HepG2 (cell line): ENCODE measurements around the gene NCBP2. TPM values are rescaled to one million over a fixed set of nuclear protein-coding genes. Genes with fewer than 3 reads are reported as not detected.

Source experiments
- GTF2F1 ChIP-seq: fragments of 150-350 bp; IDR thresholded peaks from 2 replicates; pipeline ENCODE4 v1.6.1; 2014; ENCODE audit warnings: low read length
- HIC2 ChIP-seq: sonication (generic); formaldehyde crosslinking; IDR thresholded peaks from 2 replicates; pipeline ENCODE4 v1.9.0; 2022; ENCODE audit warnings: low read depth, missing genetic modification reagents
- IRX3 ChIP-seq: sonication (generic); formaldehyde crosslinking; IDR thresholded peaks from 2 replicates; pipeline ENCODE4 v1.8.1; 2023; ENCODE audit warnings: mild to moderate bottlenecking, low read depth, missing genetic modification reagents, borderline replicate concordance
- NAIF1 ChIP-seq: sonication (generic); formaldehyde crosslinking; IDR thresholded peaks from 2 replicates; pipeline ENCODE4 v1.5.0; 2020; ENCODE audit warnings: mild to moderate bottlenecking, missing genetic modification reagents, borderline replicate concordance
- NFIC ChIP-seq: IDR thresholded peaks from 2 replicates; pipeline ENCODE4 v1.6.1; 2012; ENCODE audit warnings: mild to moderate bottlenecking, low read length, inconsistent platforms
- NFYC ChIP-seq: IDR thresholded peaks from 2 replicates; pipeline ENCODE4 v1.6.1; 2016; ENCODE audit warnings: missing genetic modification reagents, missing compliant biosample characterization
- NR2C2 ChIP-seq: sonication (generic); formaldehyde crosslinking; IDR thresholded peaks from 2 replicates; pipeline ENCODE4 v1.4.0; 2020; ENCODE audit warnings: missing genetic modification reagents, mild to moderate bottlenecking, moderate library complexity, borderline replicate concordance
- SNAPC5 ChIP-seq: sonication (generic); formaldehyde crosslinking; IDR thresholded peaks from 2 replicates; pipeline ENCODE4 v1.8.1; 2023; ENCODE audit warnings: mild to moderate bottlenecking, missing genetic modification reagents, borderline replicate concordance
- SSRP1 ChIP-seq: IDR thresholded peaks from 2 replicates; pipeline ENCODE4 v1.6.1; 2016; ENCODE audit warnings: control low read depth
- TSC22D2 ChIP-seq: sonication (generic); formaldehyde crosslinking; IDR thresholded peaks from 2 replicates; pipeline ENCODE4 v1.5.1; 2020; ENCODE audit warnings: missing genetic modification reagents, mild to moderate bottlenecking, borderline replicate concordance
- ZBTB1 ChIP-seq: sonication (generic); formaldehyde crosslinking; IDR thresholded peaks from 2 replicates; pipeline ENCODE4 v1.4.0; 2020; ENCODE audit warnings: missing genetic modification reagents, borderline replicate concordance
- ZBTB42 ChIP-seq: sonication (generic); formaldehyde crosslinking; IDR thresholded peaks from 2 replicates; pipeline ENCODE4 v1.5.0; 2020; ENCODE audit warnings: mild to moderate bottlenecking, missing genetic modification reagents
- ZBTB8A ChIP-seq: sonication (generic); formaldehyde crosslinking; IDR thresholded peaks from 2 replicates; pipeline ENCODE4 v1.4.0; 2020; ENCODE audit warnings: mild to moderate bottlenecking, low read depth, missing genetic modification reagents, borderline replicate concordance
- ZFX ChIP-seq: sonication (generic); formaldehyde crosslinking; IDR thresholded peaks from 2 replicates; pipeline ENCODE4 v1.4.0; 2020; ENCODE audit warnings: mild to moderate bottlenecking, low read depth, missing genetic modification reagents, moderate library complexity
- ZNF251 ChIP-seq: sonication (generic); formaldehyde crosslinking; IDR thresholded peaks from 2 replicates; pipeline ENCODE4 v1.9.0; 2021; ENCODE audit warnings: mild to moderate bottlenecking, missing genetic modification reagents
- ZNF367 ChIP-seq: sonication (generic); formaldehyde crosslinking; IDR thresholded peaks from 2 replicates; pipeline ENCODE4 v1.4.0; 2020; ENCODE audit warnings: missing genetic modification reagents, borderline replicate concordance
- polyA plus RNA-seq, 8 experiments: library from polyadenylated mRNA; depleted of rRNA in 3 of 8; stranded (reverse) in 7 of 8; unstranded in 1 of 8; fragments of >200 nt; fragmentation: Illumina TruSeq in 4 of 8; extraction: Trizol in 4 of 8; gene quantifications; 2 replicates each; pipeline versions ENCODE4 v1.2.1 to v1.2.3, GENCODE V29; 2011 to 2016; ENCODE audit warnings: low read depth in 4 of 8, missing spikeins in 1 of 8, mixed read lengths in 1 of 8; ENCODE audit not compliant: insufficient read depth in 1 of 8
- total RNA-seq, 5 experiments: library from RNA; depleted of rRNA; stranded (reverse); fragments of >200 nt; fragmentation: Illumina TruSeq; extraction: Trizol; gene quantifications; 2 replicates each; pipeline ENCODE4 v1.2.3, GENCODE V29; 2016; ENCODE audit warnings: low read depth in 1 of 5
- TF ChIP-seq, protein P1 (sequence below): sonication (generic); formaldehyde crosslinking; IDR thresholded peaks from 2 replicates; pipeline ENCODE4 v1.5.1; 2020; ENCODE audit warnings: mild to moderate bottlenecking, missing genetic modification reagents
- TF ChIP-seq, protein P2 (sequence below): sonication (generic); formaldehyde crosslinking; IDR thresholded peaks from 2 replicates; pipeline ENCODE4 v1.8.0; 2022; ENCODE audit warnings: missing genetic modification reagents, mild to moderate bottlenecking, borderline replicate concordance
- TF ChIP-seq, protein P3 (sequence below): sonication (generic); formaldehyde crosslinking; IDR thresholded peaks from 2 replicates; pipeline ENCODE4 v1.8.0; 2022; ENCODE audit warnings: missing genetic modification reagents, mild to moderate bottlenecking, moderate library complexity, borderline replicate concordance
- TF ChIP-seq, protein P4 (sequence below): sonication (generic); formaldehyde crosslinking; IDR thresholded peaks from 2 replicates; pipeline ENCODE4 v1.8.1; 2023; ENCODE audit warnings: mild to moderate bottlenecking, missing genetic modification reagents

Gene NCBP2
- total and polyA plus RNA-seq, 2 of the 13 experiments (the other 11 are each of a cell fraction or from before 2014, with no cell fraction given) = 58.7 to 95.5 TPM

DNA sequence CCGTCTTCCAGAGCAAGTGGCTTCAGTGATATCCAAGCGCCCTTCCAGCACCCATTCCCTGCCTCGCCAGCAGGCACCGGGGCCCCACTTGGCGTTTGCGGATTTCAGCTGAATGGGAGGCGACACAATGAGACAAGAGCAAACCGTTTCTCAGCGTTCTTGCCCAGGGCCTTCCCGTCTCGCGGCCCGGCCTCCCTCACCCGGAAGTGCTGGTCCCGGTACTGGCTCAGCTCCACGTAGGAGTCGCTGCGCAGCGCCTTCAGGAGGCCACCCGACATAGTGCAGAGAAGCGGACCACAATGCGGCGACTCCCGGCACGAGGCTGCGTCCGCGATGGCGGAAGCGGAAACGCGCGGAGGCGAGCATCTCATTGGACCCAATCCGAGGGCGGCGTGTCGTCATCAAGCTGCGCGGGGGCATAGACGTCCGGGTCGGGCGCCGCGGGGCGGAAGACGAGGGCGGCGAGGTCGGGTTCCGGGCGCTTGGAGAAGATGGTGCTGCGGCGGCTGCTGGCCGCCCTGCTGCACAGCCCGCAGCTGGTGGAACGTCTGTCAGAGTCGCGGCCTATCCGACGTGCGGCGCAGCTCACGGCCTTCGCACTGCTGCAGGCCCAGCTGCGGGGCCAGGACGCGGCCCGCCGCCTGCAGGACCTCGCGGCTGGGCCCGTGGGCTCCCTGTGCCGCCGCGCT, at the start of gene NCBP2 (continued):
- no peak for TF ChIP-seq HIC2 (CRISPR knock-in tag)
- TF ChIP-seq, protein P1, sequence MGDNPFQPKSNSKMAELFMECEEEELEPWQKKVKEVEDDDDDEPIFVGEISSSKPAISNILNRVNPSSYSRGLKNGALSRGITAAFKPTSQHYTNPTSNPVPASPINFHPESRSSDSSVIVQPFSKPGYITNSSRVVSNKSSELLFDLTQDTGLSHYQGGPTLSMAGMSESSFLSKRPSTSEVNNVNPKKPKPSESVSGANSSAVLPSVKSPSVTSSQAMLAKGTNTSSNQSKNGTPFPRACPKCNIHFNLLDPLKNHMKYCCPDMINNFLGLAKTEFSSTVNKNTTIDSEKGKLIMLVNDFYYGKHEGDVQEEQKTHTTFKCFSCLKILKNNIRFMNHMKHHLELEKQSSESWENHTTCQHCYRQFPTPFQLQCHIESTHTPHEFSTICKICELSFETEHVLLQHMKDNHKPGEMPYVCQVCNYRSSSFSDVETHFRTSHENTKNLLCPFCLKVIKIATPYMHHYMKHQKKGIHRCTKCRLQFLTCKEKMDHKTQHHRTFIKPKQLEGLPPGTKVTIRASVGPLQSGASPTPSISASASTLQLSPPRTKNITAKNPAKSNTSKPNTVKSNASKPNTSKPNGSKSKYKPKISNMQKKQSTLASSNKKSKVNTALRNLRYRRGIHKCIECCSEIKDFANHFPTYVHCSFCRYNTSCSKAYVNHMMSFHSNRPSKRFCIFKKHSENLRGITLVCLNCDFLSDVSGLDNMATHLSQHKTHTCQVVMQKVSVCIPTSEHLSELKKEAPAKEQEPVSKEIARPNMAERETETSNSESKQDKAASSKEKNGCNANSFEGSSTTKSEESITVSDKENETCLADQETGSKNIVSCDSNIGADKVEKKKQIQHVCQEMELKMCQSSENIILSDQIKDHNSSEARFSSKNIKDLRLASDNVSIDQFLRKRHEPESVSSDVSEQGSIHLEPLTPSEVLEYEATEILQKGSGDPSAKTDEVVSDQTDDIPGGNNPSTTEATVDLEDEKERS (CRISPR knock-in tag) = peak; percentile 83
- 0 out of 2 replicates have a peak, but pooled peaks have one; percentile 56 for TF ChIP-seq ZBTB1
- TF ChIP-seq ZBTB8A (CRISPR knock-in tag) = no peak; the same call in 1 of the 2 replicates
- TF ChIP-seq GTF2F1 = no peak
- peak; percentile 79; the same call in 1 of the 2 replicates for TF ChIP-seq SSRP1 (CRISPR knock-in tag)
- TF ChIP-seq NR2C2 (CRISPR knock-in tag) = peak; percentile 98
- TF ChIP-seq ZNF251 (CRISPR knock-in tag) = no peak
- no peak for TF ChIP-seq SNAPC5
- no peak for TF ChIP-seq NFIC
- peak; percentile 48; the same call in 1 of the 2 replicates for TF ChIP-seq NAIF1 (CRISPR knock-in tag)
- no peak for TF ChIP-seq ZNF367 (CRISPR knock-in tag)
- peak; percentile 65 for TF ChIP-seq IRX3
- peak; percentile 95; the same call in 1 of the 2 replicates for TF ChIP-seq TSC22D2 (CRISPR knock-in tag)
- peak; percentile 95 for TF ChIP-seq NFYC (CRISPR knock-in tag)
- TF ChIP-seq, protein P2, sequence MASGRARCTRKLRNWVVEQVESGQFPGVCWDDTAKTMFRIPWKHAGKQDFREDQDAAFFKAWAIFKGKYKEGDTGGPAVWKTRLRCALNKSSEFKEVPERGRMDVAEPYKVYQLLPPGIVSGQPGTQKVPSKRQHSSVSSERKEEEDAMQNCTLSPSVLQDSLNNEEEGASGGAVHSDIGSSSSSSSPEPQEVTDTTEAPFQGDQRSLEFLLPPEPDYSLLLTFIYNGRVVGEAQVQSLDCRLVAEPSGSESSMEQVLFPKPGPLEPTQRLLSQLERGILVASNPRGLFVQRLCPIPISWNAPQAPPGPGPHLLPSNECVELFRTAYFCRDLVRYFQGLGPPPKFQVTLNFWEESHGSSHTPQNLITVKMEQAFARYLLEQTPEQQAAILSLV (CRISPR knock-in tag) = peak; percentile 41; the same call in 1 of the 2 replicates
- TF ChIP-seq ZFX (CRISPR knock-in tag) = peak; percentile 96
- TF ChIP-seq, protein P3, sequence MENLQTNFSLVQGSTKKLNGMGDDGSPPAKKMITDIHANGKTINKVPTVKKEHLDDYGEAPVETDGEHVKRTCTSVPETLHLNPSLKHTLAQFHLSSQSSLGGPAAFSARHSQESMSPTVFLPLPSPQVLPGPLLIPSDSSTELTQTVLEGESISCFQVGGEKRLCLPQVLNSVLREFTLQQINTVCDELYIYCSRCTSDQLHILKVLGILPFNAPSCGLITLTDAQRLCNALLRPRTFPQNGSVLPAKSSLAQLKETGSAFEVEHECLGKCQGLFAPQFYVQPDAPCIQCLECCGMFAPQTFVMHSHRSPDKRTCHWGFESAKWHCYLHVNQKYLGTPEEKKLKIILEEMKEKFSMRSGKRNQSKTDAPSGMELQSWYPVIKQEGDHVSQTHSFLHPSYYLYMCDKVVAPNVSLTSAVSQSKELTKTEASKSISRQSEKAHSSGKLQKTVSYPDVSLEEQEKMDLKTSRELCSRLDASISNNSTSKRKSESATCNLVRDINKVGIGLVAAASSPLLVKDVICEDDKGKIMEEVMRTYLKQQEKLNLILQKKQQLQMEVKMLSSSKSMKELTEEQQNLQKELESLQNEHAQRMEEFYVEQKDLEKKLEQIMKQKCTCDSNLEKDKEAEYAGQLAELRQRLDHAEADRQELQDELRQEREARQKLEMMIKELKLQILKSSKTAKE (CRISPR knock-in tag) = peak; percentile 70; the same call in 1 of the 2 replicates
- no peak for TF ChIP-seq ZBTB42 (CRISPR knock-in tag)
- TF ChIP-seq, protein P4, sequence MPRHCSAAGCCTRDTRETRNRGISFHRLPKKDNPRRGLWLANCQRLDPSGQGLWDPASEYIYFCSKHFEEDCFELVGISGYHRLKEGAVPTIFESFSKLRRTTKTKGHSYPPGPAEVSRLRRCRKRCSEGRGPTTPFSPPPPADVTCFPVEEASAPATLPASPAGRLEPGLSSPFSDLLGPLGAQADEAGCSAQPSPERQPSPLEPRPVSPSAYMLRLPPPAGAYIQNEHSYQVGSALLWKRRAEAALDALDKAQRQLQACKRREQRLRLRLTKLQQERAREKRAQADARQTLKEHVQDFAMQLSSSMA (CRISPR knock-in tag) = peak; percentile 57; the same call in 1 of the 2 replicates
